ENCODE measurements around the gene PPM1E.

Gene PPM1E

DNA sequence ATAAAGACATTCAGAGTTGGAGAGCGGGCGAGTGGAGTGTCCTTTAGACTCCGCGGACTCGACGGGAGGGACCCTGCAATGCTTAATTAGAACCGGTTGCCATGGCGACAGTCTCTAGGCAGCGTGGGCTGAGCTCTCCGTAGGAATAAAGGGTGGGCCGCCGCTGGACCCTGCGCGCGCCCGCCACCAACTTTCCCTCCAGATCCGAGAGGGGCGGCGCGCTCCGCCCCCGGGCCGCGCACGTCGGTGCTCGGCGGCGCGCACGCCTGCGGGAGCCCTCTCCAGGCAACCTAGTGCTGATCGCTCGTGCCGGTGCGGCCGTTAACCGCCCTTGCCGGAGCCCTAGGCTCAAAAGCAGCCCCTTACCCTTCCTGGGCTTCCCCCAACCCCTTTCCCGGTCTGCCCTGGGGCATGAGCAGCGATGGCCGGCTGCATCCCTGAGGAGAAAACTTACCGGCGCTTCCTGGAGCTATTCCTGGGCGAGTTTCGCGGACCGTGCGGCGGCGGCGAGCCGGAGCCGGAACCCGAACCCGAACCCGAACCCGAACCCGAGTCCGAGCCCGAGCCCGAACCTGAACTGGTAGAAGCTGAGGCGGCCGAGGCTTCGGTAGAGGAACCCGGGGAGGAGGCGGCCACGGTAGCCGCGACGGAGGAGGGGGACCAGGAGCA is at the start of gene PPM1E:
TSS of gene PPM1E (plus strand) at position 278 of the 669 bp plus-strand sequence.
- in situ Hi-C loops (cut with MboI; ENCODE audit: low sequenced_read_pairs, unreplicated experiment) = no loop called here
- DNase-seq (ENCODE audit: low spot score) = peak; percentile 88
- TF ChIP-seq, protein P1, sequence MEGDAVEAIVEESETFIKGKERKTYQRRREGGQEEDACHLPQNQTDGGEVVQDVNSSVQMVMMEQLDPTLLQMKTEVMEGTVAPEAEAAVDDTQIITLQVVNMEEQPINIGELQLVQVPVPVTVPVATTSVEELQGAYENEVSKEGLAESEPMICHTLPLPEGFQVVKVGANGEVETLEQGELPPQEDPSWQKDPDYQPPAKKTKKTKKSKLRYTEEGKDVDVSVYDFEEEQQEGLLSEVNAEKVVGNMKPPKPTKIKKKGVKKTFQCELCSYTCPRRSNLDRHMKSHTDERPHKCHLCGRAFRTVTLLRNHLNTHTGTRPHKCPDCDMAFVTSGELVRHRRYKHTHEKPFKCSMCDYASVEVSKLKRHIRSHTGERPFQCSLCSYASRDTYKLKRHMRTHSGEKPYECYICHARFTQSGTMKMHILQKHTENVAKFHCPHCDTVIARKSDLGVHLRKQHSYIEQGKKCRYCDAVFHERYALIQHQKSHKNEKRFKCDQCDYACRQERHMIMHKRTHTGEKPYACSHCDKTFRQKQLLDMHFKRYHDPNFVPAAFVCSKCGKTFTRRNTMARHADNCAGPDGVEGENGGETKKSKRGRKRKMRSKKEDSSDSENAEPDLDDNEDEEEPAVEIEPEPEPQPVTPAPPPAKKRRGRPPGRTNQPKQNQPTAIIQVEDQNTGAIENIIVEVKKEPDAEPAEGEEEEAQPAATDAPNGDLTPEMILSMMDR (IDR thresholded peaks at IDR 0.05; ENCODE audit: borderline replicate concordance, control extremely low read depth, extremely low read depth, insufficient read depth, missing control alignments) = no peak

DNA sequence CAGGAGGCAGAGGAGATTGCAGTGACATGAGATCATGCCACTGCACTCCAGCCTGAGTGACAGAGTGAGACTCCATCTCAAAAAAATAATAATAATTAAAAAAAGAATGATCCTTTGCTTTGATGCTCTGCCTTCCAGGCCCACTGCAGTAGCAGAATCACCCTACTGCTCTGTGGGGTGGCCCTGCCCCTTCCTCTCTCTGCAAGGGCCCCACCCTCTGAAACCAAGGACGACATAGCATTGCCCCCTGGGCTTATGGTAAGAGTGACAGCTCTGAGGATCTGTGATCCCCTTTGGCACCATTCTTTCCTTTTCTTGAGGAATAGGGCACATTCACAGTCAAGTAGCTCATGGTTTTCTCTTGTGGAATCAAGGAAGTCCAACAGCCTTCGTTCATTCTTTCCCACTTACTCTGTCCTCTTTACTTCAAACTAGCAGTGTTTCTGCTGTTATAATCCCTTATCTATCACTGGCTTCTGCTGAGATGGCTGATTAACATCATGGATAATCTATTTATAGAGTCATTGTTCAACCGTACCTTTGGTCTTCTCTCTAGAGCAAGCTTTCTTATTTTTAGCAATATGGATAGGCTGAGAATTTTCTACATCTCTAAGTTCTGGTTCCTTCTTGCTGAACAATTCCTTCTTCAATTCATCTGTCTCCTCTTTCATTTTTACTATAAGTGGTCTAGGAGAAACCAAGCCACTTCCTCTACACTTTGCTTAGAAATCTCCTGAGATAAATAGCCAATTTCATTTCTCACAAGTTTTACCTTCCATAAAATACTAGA is 49.1 kb upstream of the PPM1E start:
- TF ChIP-seq, protein P1 (IDR thresholded peaks at IDR 0.05; ENCODE audit: borderline replicate concordance, control extremely low read depth, extremely low read depth, insufficient read depth, missing control alignments) = no peak
- in situ Hi-C loops (cut with MboI; ENCODE audit: low sequenced_read_pairs, unreplicated experiment) = no loop called here
- DNase-seq (ENCODE audit: low spot score) = peak; percentile 28

DNA sequence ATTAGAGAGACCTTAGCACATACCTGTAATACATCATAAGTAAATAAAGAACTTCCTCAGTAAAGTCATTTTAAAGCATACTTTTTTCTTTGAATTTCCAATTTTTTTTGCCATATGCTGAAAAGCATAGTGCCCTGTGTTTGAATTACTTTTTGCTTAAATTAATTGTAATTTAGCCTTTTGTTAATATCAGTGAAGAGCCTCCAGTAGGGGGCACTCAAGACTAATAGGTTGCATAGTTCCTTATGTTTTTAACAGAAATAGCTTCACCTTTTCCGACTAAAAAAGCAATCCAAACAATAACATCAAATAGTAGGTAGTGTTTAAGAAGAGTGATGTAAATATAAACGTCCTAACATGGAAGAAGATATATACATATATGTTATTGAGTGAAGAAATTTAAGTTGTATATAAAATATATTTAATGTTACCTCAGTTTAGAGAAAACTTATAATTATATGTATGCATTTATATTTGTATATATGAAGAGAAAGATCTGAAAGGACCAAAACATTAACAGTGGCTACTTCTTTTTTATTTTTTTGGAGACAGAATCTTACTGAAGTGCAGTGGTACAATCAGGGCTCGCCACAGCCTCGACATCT is 44.6 kb upstream of the PPM1E start:
- TF ChIP-seq, protein P1 (IDR thresholded peaks at IDR 0.05; ENCODE audit: borderline replicate concordance, control extremely low read depth, extremely low read depth, insufficient read depth, missing control alignments) = peak; percentile 42
- in situ Hi-C loops (cut with MboI; ENCODE audit: low sequenced_read_pairs, unreplicated experiment) = loop anchor here (10.0 kb wide), 1 partner anchor 294 kb away; no protein-coding TSS in a partner anchor
- DNase-seq (ENCODE audit: low spot score) = peak; percentile 40

DNA sequence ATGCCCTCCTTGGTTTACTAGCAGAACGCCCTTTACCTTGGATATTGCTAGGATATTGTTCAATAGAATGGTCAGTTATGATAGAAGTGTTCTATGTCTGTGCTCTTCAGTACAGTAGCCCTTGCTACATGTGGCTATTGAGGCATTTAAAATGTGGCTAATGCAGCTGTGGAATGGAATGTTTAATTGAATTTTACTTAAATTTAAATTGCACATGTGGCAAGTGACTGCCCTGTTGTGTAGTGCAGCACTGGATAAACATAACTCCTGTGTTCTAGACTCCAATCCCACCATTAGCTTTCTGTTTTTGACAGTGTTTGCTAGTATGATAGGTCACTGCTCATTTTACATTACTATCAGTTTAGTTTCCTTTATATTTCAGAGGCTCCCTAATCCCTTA is 33.4 kb upstream of the PPM1E start:
- in situ Hi-C loops (cut with MboI; ENCODE audit: low sequenced_read_pairs, unreplicated experiment) = no loop called here
- DNase-seq (ENCODE audit: low spot score) = no peak
- TF ChIP-seq, protein P1 (IDR thresholded peaks at IDR 0.05; ENCODE audit: borderline replicate concordance, control extremely low read depth, extremely low read depth, insufficient read depth, missing control alignments) = no peak

DNA sequence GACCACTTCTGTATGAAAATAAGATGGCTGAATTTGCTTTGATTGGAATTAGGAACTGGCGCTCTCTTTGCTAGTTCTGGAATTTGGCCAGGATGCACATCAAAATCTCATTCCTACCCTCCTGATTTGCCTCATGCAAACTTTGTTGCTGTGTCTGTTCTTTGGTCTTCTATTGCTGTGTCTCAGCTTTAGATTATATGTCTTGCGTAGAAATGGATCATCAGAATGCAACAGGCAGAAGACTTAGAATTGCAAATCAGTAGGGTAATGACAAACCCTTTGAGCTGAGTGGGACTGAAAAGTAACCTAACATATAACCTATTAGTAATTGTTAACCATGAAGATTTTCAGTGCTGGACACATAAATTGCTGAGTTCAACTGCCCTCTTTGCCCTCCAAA is 33.0 kb upstream of the PPM1E start:
- in situ Hi-C loops (cut with MboI; ENCODE audit: low sequenced_read_pairs, unreplicated experiment) = no loop called here
- TF ChIP-seq, protein P1 (IDR thresholded peaks at IDR 0.05; ENCODE audit: borderline replicate concordance, control extremely low read depth, extremely low read depth, insufficient read depth, missing control alignments) = no peak
- DNase-seq (ENCODE audit: low spot score) = no peak

DNA sequence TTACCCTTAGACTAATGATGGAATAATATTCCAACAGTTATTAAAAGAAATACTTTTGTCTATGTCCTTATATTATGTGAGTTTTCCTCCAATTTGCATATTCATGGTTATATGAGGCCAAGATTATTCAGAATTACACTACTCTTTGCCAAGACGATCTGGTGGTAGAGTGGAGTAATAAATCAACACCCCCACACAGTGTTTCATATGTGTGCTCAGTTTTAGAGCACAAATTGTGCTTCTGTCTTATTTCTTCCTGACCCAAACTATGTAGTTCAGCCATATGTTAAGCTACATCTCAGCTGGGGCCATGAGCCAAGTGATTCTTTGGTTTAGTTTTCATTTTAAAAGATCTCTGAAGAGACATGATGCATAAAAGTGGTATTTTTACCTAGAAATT is 26.9 kb upstream of the PPM1E start:
- TF ChIP-seq, protein P1 (IDR thresholded peaks at IDR 0.05; ENCODE audit: borderline replicate concordance, control extremely low read depth, extremely low read depth, insufficient read depth, missing control alignments) = no peak
- no peak for DNase-seq (ENCODE audit: low spot score)
- in situ Hi-C loops (cut with MboI; ENCODE audit: low sequenced_read_pairs, unreplicated experiment) = no loop called here
